Lower lobe of right lung (tissue), 2 donors: Measurements from ENCODE around the gene GRM7. TPM values are rescaled to one million over a fixed set of nuclear protein-coding genes. Genes with fewer than 3 reads are reported as not detected.

ENCODE experiments used
- ATAC-seq, 2 donors: fragments of 200-7000 bp; cut with Tn5 transposase; one replicate each; pipeline ENCODE4 v1.9.1; 2020 to 2022; ENCODE audit warnings: mild to moderate bottlenecking in 2 of 2, moderate library complexity in 2 of 2
- DNase-seq: peaks from one replicate; pipeline ENCODE4 v3.0.0-alpha.2; 2020
- H3K27ac ChIP-seq: fragments of 200-600 bp; one replicate; pipeline ENCODE4 v1.8.0; 2022
- H3K27me3 ChIP-seq: fragments of 200-600 bp; one replicate; pipeline ENCODE4 v1.8.0; 2022; ENCODE audit warnings: low read depth
- H3K36me3 ChIP-seq: fragments of 200-600 bp; one replicate; pipeline ENCODE4 v1.8.0; 2022; ENCODE audit warnings: mild to moderate bottlenecking
- H3K4me1 ChIP-seq: fragments of 200-600 bp; one replicate; pipeline ENCODE4 v1.8.0; 2022
- H3K4me3 ChIP-seq: fragments of 200-600 bp; one replicate; pipeline ENCODE4 v1.8.0; 2022; ENCODE audit warnings: mild to moderate bottlenecking
- H3K9me3 ChIP-seq: fragments of 200-600 bp; one replicate; pipeline ENCODE4 v1.8.0; 2022
- intact Hi-C: fragments of 100-400 bp; cut with DNase I; formaldehyde crosslinking; loops from one replicate; pipeline ENCODE4 v1.11.0; 2022
- total RNA-seq: library from RNA; stranded (reverse); fragmentation: NEBNext Ultra II Directional; extraction: Animal tissue kit (Norgen Biotek cat#: 25700); gene quantifications from one replicate; pipeline ENCODE4 v1.2.1, GENCODE V29; 2021
- TF ChIP-seq, protein P1 (sequence below): fragments of 200-600 bp; IDR thresholded peaks from one replicate; pipeline ENCODE4 v1.8.0; 2022; ENCODE audit warnings: antibody characterized with exemption, mild to moderate bottlenecking
- donor health status: DM: no; HTN: yes; CAD: no; lungs with severe emphysema.

GRM7 gene
- total RNA-seq, 1 donor from 2014 or later = 0.86 TPM

DNA sequence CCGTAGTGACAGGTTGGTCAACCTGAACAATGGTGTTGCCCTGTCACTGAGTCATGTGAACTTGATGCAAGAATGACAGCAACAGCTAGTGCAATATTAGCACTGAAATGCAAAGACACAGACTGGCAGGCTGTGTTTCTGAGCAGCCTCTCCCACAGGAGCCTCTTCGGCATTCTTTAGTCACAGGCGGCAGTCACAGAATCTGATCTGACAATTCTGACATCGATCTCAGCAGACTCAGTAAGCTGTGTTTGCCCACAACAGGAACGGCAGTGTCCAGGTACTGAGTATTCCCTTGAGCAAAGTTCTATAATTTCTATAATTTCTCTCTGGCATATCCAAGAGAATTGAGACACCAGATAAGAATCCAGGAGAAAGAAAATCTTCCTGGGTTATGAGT lies 776.8 kb downstream of the GRM7 start:
- DNase-seq = no peak
- Histone ChIP-seq H3K4me3 (no peak overlapping the region), H3K9me3 (no peaks in the 10 kb centered on the region), H3K36me3 (no peaks in the 10 kb centered on the region), H3K4me1 (no peaks in the 10 kb centered on the region), H3K27me3 (no peaks in the 10 kb centered on the region), H3K27ac (no peak overlapping the region)
- intact Hi-C loops = no loop called here
- no peak for ATAC-seq
- TF ChIP-seq, protein P1, sequence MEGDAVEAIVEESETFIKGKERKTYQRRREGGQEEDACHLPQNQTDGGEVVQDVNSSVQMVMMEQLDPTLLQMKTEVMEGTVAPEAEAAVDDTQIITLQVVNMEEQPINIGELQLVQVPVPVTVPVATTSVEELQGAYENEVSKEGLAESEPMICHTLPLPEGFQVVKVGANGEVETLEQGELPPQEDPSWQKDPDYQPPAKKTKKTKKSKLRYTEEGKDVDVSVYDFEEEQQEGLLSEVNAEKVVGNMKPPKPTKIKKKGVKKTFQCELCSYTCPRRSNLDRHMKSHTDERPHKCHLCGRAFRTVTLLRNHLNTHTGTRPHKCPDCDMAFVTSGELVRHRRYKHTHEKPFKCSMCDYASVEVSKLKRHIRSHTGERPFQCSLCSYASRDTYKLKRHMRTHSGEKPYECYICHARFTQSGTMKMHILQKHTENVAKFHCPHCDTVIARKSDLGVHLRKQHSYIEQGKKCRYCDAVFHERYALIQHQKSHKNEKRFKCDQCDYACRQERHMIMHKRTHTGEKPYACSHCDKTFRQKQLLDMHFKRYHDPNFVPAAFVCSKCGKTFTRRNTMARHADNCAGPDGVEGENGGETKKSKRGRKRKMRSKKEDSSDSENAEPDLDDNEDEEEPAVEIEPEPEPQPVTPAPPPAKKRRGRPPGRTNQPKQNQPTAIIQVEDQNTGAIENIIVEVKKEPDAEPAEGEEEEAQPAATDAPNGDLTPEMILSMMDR = no peak

DNA sequence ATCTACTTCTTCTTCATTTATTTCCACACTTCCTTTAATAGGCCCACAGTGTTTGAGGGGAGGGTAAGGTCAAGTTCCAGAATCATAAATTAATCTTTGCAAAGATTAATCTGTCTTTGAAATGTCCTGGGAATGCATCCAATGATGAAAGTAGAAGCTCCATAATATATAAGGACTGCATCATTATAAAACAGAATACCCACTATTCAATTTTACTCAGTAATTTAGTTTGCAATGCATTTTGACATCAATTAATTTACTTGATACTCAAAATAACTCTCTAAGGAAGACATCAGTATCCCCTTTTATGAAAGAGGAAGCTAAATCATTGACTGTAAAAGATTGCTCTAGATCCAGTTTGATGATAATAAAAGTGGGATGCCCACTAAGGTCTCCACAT lies 777.2 kb downstream of the GRM7 start:
- H3K27ac ChIP-seq = no peak overlapping the region
- no peaks in the 10 kb centered on the region for H3K27me3 ChIP-seq
- H3K4me1 ChIP-seq = no peaks in the 10 kb centered on the region
- H3K9me3 ChIP-seq = no peaks in the 10 kb centered on the region
- H3K4me3 ChIP-seq = no peak overlapping the region
- DNase-seq = no peak
- no peak for ATAC-seq
- intact Hi-C loops = no loop called here
- H3K36me3 ChIP-seq = no peaks in the 10 kb centered on the region
- TF ChIP-seq, protein P1 = no peak

DNA sequence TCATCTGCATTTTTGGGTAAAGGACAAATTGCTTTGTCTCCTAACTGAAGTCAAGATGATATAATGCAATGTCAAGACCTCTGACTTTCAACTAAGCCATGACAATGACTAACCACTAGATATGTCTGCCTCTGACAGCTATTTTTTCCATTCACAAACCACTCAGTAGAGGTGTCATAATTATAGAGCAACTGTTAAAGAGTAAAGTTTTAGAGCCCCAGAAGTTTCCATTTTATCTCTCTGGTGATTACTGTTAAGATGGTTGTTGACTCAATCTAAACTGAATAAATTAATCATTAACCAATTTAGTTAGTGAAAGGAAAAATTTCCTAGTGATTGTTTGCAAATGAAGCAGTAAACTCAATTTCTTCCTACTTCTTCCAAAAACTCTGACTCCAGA lies 779.9 kb downstream of the GRM7 start:
- H3K36me3 ChIP-seq = no peaks in the 10 kb centered on the region
- H3K4me3 ChIP-seq = no peak overlapping the region
- no peaks in the 10 kb centered on the region for H3K27me3 ChIP-seq
- DNase-seq (no peak), ATAC-seq (no peak)
- TF ChIP-seq, protein P1 = no peak
- H3K4me1 ChIP-seq = no peaks in the 10 kb centered on the region
- no peaks in the 10 kb centered on the region for H3K9me3 ChIP-seq
- intact Hi-C loops = no loop called here
- H3K27ac ChIP-seq = no peak overlapping the region

DNA sequence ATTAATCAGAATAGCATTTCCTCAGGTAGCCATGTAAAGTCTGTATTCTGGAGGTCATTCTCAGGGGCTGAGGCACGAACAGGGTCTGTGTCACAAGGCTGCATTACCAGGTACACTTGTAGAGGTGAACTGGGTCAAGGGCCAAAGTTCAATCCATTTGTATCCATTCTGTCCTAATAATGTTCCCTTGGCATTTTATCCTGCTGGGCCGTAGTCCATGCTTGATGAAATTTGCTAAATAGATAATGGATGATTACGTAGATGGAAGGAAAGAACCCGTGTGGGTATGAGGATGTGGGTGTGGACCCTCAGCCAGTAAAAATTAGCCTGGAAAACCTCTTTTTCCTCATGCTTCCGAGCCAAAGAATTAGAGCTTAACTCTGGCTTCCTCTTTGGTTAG lies 785.9 kb downstream of the GRM7 start:
- Histone ChIP-seq H3K36me3 (no peaks in the 10 kb centered on the region), H3K4me3 (no peak overlapping the region), H3K9me3 (no peaks in the 10 kb centered on the region), H3K4me1 (no peaks in the 10 kb centered on the region), H3K27ac (no peak overlapping the region), H3K27me3 (no peaks in the 10 kb centered on the region)
- DNase-seq = no peak
- intact Hi-C loops = no loop called here
- TF ChIP-seq, protein P1 = no peak
- ATAC-seq = no peak

DNA sequence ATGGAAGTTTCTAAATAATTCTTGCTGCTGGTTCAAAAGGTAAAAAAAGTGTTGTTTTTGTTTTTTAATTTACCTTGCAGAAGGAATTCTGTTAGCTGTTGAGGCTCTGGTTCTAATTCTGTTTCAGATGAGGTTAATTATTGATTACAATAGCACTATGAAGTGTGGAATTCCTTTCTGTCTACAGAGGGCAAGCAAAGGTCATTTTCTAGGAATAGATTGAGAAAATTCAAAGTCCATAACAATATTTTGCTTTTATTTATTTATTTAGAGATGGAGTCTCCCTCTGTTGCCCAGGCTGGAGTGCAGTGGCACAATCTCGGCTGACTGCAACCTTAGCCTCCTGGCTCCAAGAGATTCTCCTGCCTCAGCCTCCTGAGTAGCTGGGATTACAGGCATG lies 789.6 kb downstream of the GRM7 start:
- Histone ChIP-seq H3K36me3 (no peaks in the 10 kb centered on the region), H3K9me3 (no peaks in the 10 kb centered on the region), H3K4me3 (no peak overlapping the region), H3K27me3 (no peaks in the 10 kb centered on the region), H3K4me1 (no peaks in the 10 kb centered on the region), H3K27ac (no peak overlapping the region)
- TF ChIP-seq, protein P1 = no peak
- ATAC-seq (no peak), DNase-seq (no peak)
- intact Hi-C loops = no loop called here

DNA sequence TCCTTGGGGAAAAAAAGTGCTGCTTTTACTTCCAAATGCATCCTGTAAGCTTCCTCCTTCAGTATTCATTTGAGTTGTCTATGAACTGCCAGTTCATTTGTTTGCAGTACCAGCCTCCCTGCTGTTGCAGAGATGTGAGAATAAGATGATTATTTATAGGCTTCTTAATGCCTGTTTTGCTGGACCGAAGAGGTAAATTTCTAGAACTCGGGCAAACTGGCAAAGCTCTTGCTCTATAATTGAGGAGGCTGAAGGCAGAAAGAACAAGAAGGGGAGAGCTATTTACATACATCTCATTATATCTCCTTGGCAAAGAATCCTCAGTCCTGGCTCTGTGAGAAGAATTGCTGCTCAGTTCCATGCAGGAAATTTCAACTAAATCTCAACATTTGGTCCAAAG lies 790.4 kb downstream of the GRM7 start:
- Histone ChIP-seq H3K27me3 (no peaks in the 10 kb centered on the region), H3K4me3 (no peak overlapping the region), H3K9me3 (no peaks in the 10 kb centered on the region), H3K4me1 (no peaks in the 10 kb centered on the region), H3K27ac (no peak overlapping the region), H3K36me3 (no peaks in the 10 kb centered on the region)
- TF ChIP-seq, protein P1 = no peak
- intact Hi-C loops = no loop called here
- DNase-seq (no peak), ATAC-seq (no peak)
